Mononuclear cell (primary cell): ENCODE measurements around the gene ERICH6. TPM values are rescaled to one million over a fixed set of nuclear protein-coding genes. Genes with fewer than 3 reads are reported as not detected.
"Not testable (repeated sequence)": the region's sequence is repeated elsewhere in the genome, so short reads cannot be mapped to it uniquely, and the experiment has no call there.

Source experiments
- H3K27me3 ChIP-seq: 2 replicates; pipeline ENCODE4 v1.6.0; 2011; ENCODE audit warnings: low read length, control low read depth; ENCODE audit not compliant: insufficient read depth
- H3K4me1 ChIP-seq: 2 replicates; pipeline ENCODE4 v1.5.1; 2011; ENCODE audit warnings: mild to moderate bottlenecking, low read length, control low read depth; ENCODE audit not compliant: insufficient read depth
- H3K4me3 ChIP-seq: 2 replicates; pipeline ENCODE4 v1.5.1; 2011; ENCODE audit warnings: mild to moderate bottlenecking, low read length, moderate library complexity
- H3K9me3 ChIP-seq: 2 replicates; pipeline ENCODE4 v1.5.1; 2011; ENCODE audit warnings: low read depth, mild to moderate bottlenecking, control low read depth, low read length
- total RNA-seq: library from RNA; depleted of rRNA; stranded (reverse); fragments of >200 nt; gene quantifications from one replicate; pipeline ENCODE4 v1.2.3, GENCODE V29; 2012

The ERICH6 gene
- total RNA-seq, 1 donor = 0.21 TPM

DNA sequence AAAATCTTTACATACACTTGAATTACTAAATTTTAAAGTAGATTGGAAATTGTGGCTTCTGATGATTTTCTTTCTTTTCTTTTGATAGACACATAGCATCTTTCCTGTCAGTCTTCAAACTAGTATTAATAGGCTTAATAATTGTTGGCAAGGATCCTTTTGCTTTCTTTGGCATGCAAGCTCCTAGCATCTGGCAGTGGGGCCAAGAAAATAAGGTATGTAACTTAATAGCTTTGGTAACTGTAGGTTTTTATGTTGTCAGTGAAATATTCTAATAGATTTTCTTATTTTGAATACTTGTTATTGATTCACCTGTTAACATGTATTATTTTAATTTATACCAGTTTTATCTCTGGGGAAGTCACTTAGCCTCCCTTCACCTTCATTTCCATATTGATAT, 80.8 kb downstream of the ERICH6 start:
- not testable (repeated sequence) for H3K4me1 ChIP-seq, H3K4me3 ChIP-seq, H3K9me3 ChIP-seq, H3K27me3 ChIP-seq

DNA sequence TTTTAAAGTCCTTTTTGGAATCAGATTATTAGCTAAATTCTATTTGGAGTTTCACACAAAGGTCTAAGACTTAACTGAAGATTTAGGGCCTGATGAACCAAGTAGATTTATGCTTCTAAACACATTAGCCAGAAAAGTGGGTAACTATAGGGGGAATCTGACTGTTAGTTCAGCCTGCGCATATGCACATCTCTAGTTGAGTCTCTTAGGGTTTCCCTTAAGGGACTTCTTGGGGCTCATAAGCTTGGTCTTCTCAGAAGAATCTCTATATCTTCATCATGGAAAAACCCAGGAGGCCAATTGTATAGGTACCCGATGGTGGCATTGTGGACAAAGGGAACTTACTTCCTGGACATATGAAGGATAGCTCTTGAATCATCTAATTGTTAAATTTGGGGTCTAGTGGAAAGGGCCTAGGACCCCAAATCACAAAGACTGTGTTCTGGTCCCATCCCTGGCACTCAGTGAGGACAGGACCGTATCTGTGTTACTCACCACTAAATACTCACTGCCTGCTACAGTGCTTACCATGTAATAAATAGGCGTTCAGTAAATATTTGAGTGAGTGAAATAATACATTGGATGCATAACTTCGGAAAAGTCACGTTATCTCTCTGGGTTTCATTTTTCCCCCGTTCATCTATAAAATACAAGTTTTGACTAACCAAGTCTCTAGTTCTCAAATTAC, 83.6 kb downstream of the ERICH6 start:
- Histone ChIP-seq H3K4me1 (peaks cover 3% of the 10 kb centered on the region), H3K27me3 (no peaks in the 10 kb centered on the region), H3K9me3 (no peaks in the 10 kb centered on the region)

DNA sequence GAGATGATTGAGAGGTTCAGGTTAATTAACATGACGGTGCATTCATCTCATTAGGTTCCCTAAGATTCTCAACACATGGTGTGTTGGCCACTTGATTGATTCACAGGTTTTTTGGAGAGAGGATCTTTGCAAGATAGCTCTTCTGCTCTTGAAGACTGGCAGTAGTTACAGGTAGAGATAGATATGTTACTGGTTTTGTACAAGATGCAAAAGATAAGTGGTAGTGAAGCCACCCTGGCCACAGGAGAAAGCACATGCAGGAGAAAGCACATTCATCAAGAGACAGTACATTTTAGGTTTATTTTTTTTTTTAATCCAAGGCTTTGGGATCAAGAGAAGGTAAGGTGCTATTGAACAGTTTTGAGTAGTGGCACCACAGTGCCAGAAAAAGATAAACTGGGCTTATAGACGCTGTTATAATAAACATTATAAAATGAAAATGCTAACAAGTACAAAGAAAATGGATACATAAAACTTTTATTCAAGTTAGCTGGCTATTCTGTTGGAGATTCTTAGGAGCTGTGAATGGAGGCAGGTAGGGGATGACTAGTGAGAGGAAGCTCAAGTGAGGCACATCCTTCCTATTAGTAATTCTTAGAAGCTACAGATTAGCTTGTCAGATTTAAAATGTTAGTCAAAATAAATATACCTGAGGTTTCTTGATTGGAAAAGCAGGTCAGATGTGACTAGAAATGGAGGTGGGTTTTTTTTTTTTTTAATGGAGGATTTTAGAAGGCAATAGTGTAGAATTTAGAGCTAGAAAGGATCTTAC, 89.8 kb downstream of the ERICH6 start:
- Histone ChIP-seq H3K9me3 (no peaks in the 10 kb centered on the region), H3K4me1 (peaks cover 26% of the 10 kb centered on the region), H3K27me3 (no peaks in the 10 kb centered on the region), H3K4me3 (no peak overlapping the region)

More for the DNA sequence above, 83.6 kb downstream of the ERICH6 start:
- H3K4me3 ChIP-seq = no peak overlapping the region

DNA sequence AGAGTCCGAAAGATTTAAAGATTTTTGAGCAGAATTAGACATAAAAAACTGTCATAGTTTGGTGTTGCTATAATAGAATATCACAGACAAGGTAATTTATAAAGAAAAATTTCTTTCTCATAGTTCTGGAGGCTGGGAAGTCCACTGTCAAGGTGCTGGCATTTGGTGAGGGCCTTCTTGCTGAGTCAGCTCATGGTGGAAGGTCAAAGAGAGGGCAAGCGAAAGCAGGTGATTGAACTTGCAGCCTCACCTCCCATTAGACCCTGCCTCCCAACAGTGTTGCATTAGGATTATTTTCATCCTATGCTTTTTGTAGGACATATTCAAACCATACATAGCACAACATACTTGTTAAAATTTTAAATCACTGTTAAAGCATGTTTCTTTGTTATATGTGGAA, 90.7 kb downstream of the ERICH6 start:
- H3K4me1 ChIP-seq = peaks cover 27% of the 10 kb centered on the region
- H3K27me3 ChIP-seq = no peaks in the 10 kb centered on the region
- H3K9me3 ChIP-seq = no peaks in the 10 kb centered on the region
- no peak overlapping the region for H3K4me3 ChIP-seq

DNA sequence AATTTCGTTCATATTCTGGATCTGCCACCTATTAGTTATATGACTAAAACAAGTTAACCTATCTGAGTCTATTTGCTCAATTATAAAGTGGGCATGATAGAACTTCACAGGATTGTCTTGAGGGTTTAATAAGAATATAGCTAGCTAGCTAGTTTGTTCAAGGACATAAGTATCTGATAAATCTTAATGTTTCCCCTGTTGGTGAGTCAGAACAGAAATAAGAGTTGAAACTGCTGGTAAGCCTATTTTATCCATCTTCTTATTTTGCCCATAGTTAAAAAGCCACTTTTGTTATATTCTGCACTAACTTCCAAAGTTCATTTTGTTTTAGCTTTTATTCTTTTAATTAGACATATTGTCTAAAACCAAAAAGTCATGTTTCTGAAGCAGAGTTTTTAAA, 91.2 kb downstream of the ERICH6 start:
- Histone ChIP-seq H3K4me1 (peaks cover 31% of the 10 kb centered on the region), H3K9me3 (no peaks in the 10 kb centered on the region), H3K27me3 (no peaks in the 10 kb centered on the region), H3K4me3 (no peak overlapping the region)

DNA sequence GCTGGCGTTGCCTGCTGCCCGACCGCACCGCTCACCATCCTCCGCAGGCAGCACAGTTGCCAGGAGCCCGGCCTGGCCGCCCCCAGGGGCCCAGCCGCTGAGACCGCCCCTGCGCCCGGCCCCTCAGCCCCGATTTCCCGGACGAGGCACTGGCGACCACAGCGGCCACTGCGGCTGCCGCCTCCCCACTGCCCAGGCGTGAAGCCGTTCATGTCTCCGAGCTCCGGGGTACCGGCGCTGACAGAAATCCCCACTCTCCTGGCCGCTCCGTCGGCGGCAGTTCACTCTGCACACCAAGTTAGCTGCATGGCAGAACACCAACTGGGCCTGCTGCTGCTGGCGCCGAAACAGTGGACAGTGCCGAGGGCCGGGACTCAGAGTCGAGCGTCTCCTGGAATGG, 92.1 kb downstream of the ERICH6 start:
- H3K4me1 ChIP-seq = peaks cover 38% of the 10 kb centered on the region
- no peaks in the 10 kb centered on the region for H3K9me3 ChIP-seq
- H3K27me3 ChIP-seq = no peaks in the 10 kb centered on the region
- H3K4me3 ChIP-seq = no peak overlapping the region

DNA sequence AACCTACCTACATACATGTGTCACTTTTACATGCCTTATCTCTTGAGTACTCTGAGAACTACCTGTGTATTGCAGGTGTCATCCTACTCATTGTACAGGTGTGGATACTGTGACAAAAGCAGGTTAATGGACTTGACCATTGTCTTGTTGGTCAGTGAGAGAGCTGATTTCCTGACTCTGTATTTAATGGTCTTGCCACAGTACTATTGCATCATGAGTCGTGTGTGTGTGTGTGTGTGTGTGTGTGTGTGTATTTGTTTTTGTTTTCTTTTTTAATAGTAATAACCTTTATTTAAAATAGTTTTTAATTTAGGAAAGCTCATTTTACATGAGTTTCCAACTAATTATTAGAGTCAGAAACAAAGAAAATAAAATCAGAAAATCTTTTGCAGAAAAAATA, 92.9 kb downstream of the ERICH6 start:
- Histone ChIP-seq H3K9me3 (no peaks in the 10 kb centered on the region), H3K27me3 (no peaks in the 10 kb centered on the region), H3K4me1 (peaks cover 46% of the 10 kb centered on the region), H3K4me3 (no peak overlapping the region)

DNA sequence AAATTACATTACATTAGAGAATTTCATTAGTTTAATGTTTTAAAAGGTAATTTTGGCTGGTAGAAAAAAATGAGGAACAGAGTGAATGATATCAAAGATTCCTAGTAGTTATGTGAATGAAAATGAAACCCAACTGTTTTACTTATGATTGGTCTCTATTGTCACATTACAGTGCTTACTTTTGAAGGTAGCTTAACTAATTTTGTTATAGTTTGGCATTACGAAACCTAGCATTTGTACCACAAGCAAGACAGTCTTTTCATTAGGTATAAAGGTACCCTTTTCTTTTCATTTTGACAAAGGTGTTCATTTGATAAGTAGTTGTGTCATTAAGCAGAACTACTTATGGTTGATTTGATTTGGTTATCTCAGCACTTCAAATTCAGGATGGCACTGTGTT, 93.7 kb downstream of the ERICH6 start:
- H3K4me3 ChIP-seq = no peak overlapping the region

More for the DNA sequence above, 93.7 kb downstream of the ERICH6 start:
- H3K27me3 ChIP-seq = no peaks in the 10 kb centered on the region
- no peaks in the 10 kb centered on the region for H3K9me3 ChIP-seq
- peaks cover 53% of the 10 kb centered on the region for H3K4me1 ChIP-seq

Other genes with a start within 250 kb of the ERICH6 start
- gene SERP1, start 157.4 kb downstream of the ERICH6 start, total RNA-seq = 261 TPM
- 246 TPM for gene EIF2A, start 157.1 kb downstream of the ERICH6 start, total RNA-seq
- 268 TPM for gene SELENOT, start 100.6 kb downstream of the ERICH6 start, total RNA-seq
- gene SIAH2, start 59.2 kb upstream of the ERICH6 start, total RNA-seq = 44.0 TPM
- gene MINDY4B, start 201.5 kb upstream of the ERICH6 start, total RNA-seq = not detected